ENCODE data around the gene EPM2A.

DNA sequence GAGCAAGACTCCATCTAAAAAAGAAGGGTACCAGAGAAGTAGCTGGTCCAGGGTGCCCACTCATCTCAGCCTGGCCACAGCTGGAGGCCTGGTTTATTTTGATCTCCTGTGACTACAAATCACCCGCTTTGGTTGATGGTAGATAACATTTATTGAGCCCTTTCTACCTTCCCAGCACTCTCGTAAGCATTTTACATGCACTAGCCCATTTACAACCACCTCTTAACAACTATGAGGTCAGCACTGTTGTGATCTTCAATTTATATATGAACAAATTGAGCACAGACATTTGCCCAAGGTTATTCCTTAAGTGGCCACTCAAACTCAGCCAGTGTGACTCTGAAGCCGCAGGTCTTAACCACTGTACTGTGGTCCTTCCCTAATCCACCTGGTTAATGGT lies 104.7 kb downstream of the EPM2A start:
- TF ChIP-seq EZH2 (IDR thresholded peaks at IDR 0.05; ENCODE audit: low read length) (no peak), CTCF (optimal IDR thresholded peaks at IDR 0.05 in 1 of 3, IDR thresholded peaks at IDR 0.05 in 1 of 3, conservative IDR thresholded peaks at IDR 0.05 in 1 of 3; ENCODE audit: extremely low read depth in 1 of 3, insufficient read depth in 2 of 3, low read length in 3 of 3) (no peak)

Data from keratinocyte (primary cell).